Vagina (tissue), 2 donors: ENCODE results near the gene BARD1. TPM values are rescaled to one million over a fixed set of nuclear protein-coding genes. Genes with fewer than 3 reads are reported as not detected.

Experiments used
- DNase-seq, 2 donors: peaks; one replicate each; pipeline ENCODE4 v3.0.0-alpha.2; 2017; ENCODE audit errors: extremely low spot score in 2 of 2
- H3K27ac ChIP-seq: fragments of 200-600 bp; sonication (generic); one replicate; pipeline ENCODE4 v1.5.1; 2019
- H3K27me3 ChIP-seq: fragments of 200-600 bp; sonication (generic); one replicate; pipeline ENCODE4 v1.5.1; 2019
- H3K36me3 ChIP-seq, 2 donors: fragments of 200-600 bp; sonication (generic); one replicate each; pipeline ENCODE4 v1.5.1; 2017 to 2019
- H3K4me1 ChIP-seq: fragments of 200-600 bp; sonication (generic); one replicate; pipeline ENCODE4 v1.5.1; 2019
- H3K4me3 ChIP-seq, 2 donors: fragments of 200-600 bp; sonication (generic); 1 replicate in 1 of 2; 2 replicates in 1 of 2; pipeline ENCODE4 v1.5.1; 2016 to 2019
- H3K9me3 ChIP-seq: fragments of 200-600 bp; sonication (generic); one replicate; pipeline ENCODE4 v1.5.1; 2019
- CTCF ChIP-seq, 3 experiments: fragments of 450-650 bp in 2 of 3; fragments of 200-600 bp in 1 of 3; sonication (generic) in 1 of 3; IDR thresholded peaks; one replicate each; pipeline ENCODE4 v1.5.1; 2017 to 2019; ENCODE audit warnings: antibody characterized with exemption in 3 of 3, mild to moderate bottlenecking in 2 of 3, moderate library complexity in 2 of 3
- POLR2A ChIP-seq, 2 donors: fragments of 450-650 bp; IDR thresholded peaks; one replicate each; pipeline ENCODE4 v1.6.1; 2017; ENCODE audit warnings: antibody characterized with exemption in 2 of 2, mild to moderate bottlenecking in 2 of 2, moderate library complexity in 2 of 2
- POLR2AphosphoS5 ChIP-seq, 2 donors: sonication (generic); formaldehyde crosslinking; IDR thresholded peaks; one replicate each; pipeline ENCODE4 v1.9.0; 2017; ENCODE audit warnings: antibody characterized with exemption in 2 of 2, mild to moderate bottlenecking in 2 of 2, low read depth in 1 of 2; ENCODE audit not compliant: insufficient read depth in 1 of 2
- intact Hi-C: fragments of 100-400 bp; cut with DNase I; formaldehyde crosslinking; loops from one replicate; pipeline ENCODE4 v1.15.1; 2023
- total RNA-seq: library from RNA; depleted of rRNA; stranded (reverse); fragments of >200 nt; gene quantifications from one replicate; pipeline ENCODE4 v1.2.3, GENCODE V29; 2016

BARD1 gene
- total RNA-seq, 1 donor from 2014 or later, result 21.6 TPM

- no peak for DNase-seq
- Histone ChIP-seq H3K27me3 (no peaks in the 10 kb centered on the region), H3K36me3 (peaks cover 0 to 5% of the 10 kb centered on the region in 2 donors), H3K9me3 (no peaks in the 10 kb centered on the region), H3K4me1 (no peaks in the 10 kb centered on the region), H3K4me3 (no peak overlapping the region), H3K27ac (no peak overlapping the region)
- intact Hi-C loops, result no loop called here
- TF ChIP-seq CTCF (IDR thresholded peaks at IDR 0.05) (no peak), POLR2AphosphoS5 (IDR thresholded peaks at IDR 0.05; ENCODE audit: insufficient read depth in 1 of 2, low read depth in 1 of 2) (no peak), POLR2A (IDR thresholded peaks at IDR 0.05) (no peak)
These were observed 67.4 kb downstream of the BARD1 start for GRCh38 chr2:214742119-214742518.

GRCh38 chr2:214740867-214741395, 68.6 kb downstream of the BARD1 start:
- TF ChIP-seq POLR2AphosphoS5 (IDR thresholded peaks at IDR 0.05; ENCODE audit: insufficient read depth in 1 of 2, low read depth in 1 of 2) (no peak), POLR2A (IDR thresholded peaks at IDR 0.05) (no peak), CTCF (IDR thresholded peaks at IDR 0.05) (no peak)
- DNase-seq, result no peak
- no peaks in the 10 kb centered on the region for H3K27me3 ChIP-seq
- H3K27ac ChIP-seq, result no peak overlapping the region
- no peaks in the 10 kb centered on the region for H3K9me3 ChIP-seq
- intact Hi-C loops, result no loop called here
- H3K4me1 ChIP-seq, result no peaks in the 10 kb centered on the region
- peaks cover 0 to 5% of the 10 kb centered on the region in 2 donors for H3K36me3 ChIP-seq
- H3K4me3 ChIP-seq, result no peak overlapping the region

GRCh38 chr2:214737188-214737587, 72.3 kb downstream of the BARD1 start:
- no peaks in the 10 kb centered on the region for H3K4me1 ChIP-seq
- intact Hi-C loops, result no loop called here
- no peaks in the 10 kb centered on the region for H3K9me3 ChIP-seq
- no peaks in the 10 kb centered on the region for H3K36me3 ChIP-seq
- no peak overlapping the region for H3K4me3 ChIP-seq
- H3K27ac ChIP-seq, result no peak overlapping the region
- TF ChIP-seq CTCF (IDR thresholded peaks at IDR 0.05), result no peak
- no peak for DNase-seq
- H3K27me3 ChIP-seq, result no peaks in the 10 kb centered on the region

GRCh38 chr2:214730800-214731407, 78.6 kb downstream of the BARD1 start:
- TF ChIP-seq CTCF (IDR thresholded peaks at IDR 0.05) (no peak), POLR2AphosphoS5 (IDR thresholded peaks at IDR 0.05; ENCODE audit: insufficient read depth in 1 of 2, low read depth in 1 of 2) (no peak), POLR2A (IDR thresholded peaks at IDR 0.05) (no peak)
- Histone ChIP-seq H3K27ac (no peak overlapping the region), H3K36me3 (peaks cover 0 to 20% of the 10 kb centered on the region in 2 donors), H3K27me3 (no peaks in the 10 kb centered on the region), H3K4me3 (no peak overlapping the region), H3K4me1 (no peaks in the 10 kb centered on the region), H3K9me3 (no peaks in the 10 kb centered on the region)
- DNase-seq, result no peak
- intact Hi-C loops, result no loop called here

GRCh38 chr2:214730248-214730647, 79.2 kb downstream of the BARD1 start:
- Histone ChIP-seq H3K4me1 (no peaks in the 10 kb centered on the region), H3K9me3 (no peaks in the 10 kb centered on the region), H3K4me3 (no peak overlapping the region), H3K36me3 (peaks cover 0 to 20% of the 10 kb centered on the region in 2 donors), H3K27ac (no peak overlapping the region), H3K27me3 (no peaks in the 10 kb centered on the region)
- no peak for TF ChIP-seq POLR2AphosphoS5 (IDR thresholded peaks at IDR 0.05; ENCODE audit: insufficient read depth in 1 of 2, low read depth in 1 of 2)
- no peak for DNase-seq
- intact Hi-C loops, result no loop called here
